NCI-H524 treated with DMSO at 0.1 percent for 48 hours (cell line): Measurements from ENCODE around the gene SESN2.

Source experiments
- DNase-seq: peaks from one replicate; lab custom pipeline; 2025; lab: John Stamatoyannopoulos, UW

The SESN2 gene

DNA sequence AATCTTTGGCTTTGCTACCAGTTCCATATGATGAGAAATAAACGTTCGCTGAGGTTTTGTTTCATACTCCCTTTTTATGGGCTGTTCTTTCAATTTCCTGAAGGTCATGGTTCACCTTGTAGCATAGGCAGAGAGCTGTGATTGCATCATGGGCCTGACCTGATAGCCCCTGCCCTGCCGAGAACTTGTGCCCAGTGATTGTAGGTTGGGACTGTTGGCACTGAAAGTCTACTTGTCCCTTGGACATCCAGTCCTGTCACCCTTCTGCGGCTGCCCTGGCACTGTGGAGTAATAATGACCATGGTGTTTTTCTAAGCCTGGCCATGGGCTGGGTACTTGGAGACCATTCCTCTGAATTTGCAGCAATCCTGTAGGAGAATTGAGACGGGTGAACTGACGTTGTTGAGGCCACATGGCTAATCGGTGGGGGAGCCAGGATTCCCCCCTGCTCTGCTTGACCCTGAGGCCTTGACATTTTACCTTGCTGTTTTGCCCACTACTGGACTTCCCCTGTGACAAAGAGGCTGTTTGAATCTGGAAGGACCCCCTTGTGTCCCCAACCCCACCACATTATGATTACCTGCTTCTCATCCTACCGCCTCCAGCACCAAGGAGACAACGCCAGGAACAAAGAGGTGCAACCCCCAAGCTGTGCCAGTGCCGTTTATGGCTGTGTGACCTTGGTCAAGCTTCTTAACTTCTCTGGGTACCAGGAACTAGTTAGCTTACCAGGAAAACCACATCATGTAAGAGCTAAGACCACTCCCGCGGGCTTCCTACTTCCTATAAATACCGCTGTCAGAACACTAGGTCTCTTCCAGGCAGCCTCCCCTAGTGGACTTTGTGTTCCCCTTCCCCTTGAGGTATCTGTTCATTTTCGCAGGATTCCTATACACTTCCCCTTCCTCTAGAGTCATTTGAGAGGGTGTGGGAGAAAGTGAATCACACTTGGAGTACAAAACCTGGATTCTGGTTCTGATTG, 23.4 kb downstream of the SESN2 start:
- DNase-seq = no peak

DNA sequence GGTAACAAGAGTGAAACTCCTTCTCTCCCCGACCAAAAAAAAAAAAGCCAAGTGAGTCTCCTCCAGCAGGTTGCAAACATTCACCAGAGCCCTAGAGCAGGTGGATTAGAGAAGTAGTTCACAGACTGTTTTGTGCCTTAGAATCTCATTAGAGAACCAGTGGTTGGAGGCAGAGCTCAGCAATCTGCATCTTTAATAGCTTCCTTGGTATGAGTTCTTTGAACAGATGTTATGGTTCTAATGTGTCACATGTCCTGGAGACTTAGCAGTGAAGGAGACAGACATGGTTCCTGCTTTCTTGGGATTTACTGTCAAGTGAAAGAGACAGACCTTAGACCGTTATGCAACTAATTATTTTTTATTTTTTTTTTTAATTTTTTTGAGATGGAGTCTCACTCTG, 26.8 kb downstream of the SESN2 start:
- peak; percentile 73 for DNase-seq

DNA sequence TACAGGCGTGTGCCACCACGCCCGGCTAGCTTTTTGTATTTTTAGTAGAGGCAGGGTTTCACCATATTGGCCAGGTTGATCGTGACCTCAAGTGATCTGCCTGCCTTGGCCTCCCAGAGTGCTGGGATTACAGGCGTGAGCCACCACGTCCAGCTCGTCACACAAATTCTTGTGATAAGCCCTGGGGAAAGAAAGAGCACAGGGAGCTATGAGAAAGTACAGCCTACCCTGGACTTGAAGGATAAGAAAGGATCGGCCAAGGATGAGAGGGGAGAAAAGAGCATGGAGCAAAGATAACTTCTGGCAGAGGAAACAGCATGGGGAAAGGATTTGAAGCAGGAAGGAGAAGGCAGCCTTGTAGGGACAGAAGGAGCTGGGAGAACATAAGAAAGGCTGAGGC, 29.2 kb downstream of the SESN2 start:
- no peak for DNase-seq

DNA sequence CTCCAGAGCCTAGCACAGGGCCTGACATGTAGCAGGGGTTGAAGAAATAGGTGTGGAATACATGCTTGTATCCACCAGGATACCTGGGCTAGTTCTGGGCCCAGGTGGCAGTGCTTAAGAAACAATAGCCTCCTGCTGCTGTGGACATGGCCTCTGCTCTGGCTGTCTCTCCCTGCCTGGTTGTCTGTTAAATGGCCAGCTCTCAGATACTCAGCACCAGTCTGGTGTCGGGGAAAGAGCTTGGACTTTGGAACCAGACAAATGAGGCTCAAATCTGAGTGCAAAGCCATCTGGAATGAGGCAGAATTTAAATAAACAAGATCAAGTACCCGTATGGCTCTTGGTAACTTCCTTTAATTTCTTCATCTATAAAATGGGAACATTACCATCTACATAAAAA, 31.5 kb downstream of the SESN2 start:
- no peak for DNase-seq

DNA sequence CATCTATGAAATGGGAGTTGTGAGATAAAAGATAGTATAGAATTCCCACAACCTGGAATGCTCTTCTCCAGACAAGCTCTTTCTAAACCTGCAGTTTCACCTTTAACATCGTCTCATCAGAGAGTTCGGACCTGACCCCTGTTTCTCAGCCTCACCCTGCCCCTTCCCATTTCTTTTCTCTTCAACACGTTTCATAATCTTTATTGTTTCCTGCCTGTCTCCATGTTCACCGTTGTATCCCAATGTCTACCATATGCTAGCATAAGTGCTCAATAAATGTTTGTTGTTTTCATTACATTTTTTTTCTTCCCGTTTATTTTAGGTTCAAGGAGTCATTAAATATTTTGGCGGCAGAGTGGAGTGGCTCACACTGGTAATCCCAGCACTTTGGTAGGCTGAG, 32.4 kb downstream of the SESN2 start:
- no peak for DNase-seq

DNA sequence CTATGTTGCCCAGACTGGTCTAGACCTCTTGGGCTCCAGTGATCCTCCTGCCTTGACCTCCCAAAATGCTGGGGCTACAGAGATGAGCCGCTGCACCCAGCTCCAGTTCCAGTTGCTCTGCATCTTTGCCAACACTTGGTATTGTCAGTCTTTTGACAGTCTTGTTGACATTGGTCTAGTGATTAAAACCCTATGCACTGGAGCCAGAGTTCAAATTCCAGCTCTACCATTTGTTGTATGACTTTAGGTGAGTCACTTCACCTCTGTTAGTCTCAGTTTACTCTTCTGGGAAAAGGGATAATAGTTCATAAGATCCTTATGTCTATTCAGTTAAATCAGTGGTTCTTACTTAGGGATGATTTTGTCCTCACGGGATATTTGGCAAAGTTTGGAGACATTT, 36.6 kb downstream of the SESN2 start:
- no peak for DNase-seq

DNA sequence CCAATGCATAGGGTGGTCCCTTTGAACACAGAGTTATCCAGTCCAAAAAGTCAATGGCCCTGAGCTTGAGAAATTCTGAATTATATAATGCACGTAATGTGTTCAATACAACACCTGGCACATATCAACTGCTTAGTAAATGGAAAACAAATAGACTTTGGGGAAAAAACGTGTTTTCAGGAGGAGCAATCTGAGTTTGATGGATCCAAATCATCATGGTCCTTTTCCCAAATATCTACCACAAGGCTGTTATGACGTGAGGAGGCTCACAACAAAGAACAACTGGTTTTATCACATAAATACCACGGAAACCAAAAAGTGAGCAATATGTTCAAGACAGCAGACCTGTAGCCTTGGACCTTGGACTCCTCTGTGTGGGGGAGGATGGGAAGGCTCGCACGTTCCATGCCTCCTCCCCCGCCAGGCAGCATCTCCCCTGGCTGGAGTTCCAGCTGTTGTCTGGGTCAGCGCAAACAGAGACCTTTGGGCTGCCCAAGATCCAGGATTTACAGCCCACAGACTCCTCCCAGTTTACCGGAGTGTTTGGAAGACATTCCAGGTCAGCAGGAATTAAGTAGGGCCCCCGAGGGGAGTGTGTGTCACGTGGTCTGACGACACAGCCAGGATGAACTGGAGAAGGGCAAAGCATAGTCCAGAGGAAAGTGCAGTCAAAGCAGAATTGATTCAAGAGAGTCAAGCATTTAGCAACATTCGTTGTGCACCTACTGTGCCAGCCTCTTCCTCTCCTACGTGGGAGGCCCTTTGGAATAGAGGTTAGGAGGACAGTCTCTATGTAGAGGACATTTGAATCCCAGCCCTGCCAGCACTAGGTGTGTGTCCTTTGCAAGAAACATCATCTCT, 37.3 kb downstream of the SESN2 start:
- DNase-seq = no peak

DNA sequence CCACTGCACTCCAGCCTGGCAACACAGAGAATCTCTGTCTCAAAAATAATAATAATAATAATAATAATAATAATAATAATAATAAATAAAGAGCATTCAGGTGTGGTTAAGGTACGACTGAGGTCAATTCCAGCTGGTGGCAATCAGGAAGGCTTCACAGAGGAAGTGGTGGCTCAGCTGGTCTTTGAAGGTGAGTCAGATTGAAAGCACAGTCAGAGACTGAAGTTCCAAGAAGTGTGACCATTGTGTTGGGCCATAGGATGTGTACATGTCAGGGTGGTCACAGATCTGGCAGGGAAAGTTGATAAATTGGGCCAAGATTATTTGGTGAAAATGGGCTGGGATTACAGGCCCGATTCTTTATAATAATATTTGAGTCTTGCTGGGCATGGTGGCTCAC, 38.5 kb downstream of the SESN2 start:
- DNase-seq = no peak

DNA sequence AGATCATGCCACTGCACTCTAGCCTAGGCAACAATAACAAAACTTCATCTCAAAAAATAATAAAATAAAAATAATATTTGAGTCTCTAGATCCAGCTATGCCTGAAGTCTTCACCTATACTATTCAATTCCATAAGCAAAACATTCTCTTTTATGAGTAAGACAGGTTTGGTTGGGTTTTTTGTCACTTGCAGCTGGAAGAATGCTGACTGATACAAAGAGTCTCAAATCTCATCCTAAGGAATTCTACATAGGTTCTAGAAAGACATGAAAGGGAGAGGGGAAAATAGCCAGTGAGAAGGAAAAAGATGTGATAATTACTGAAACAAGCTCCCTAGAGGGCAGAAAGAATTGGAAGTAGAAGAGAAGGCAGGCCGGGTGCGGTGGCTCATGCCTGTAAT, 39.1 kb downstream of the SESN2 start:
- no peak for DNase-seq

DNA sequence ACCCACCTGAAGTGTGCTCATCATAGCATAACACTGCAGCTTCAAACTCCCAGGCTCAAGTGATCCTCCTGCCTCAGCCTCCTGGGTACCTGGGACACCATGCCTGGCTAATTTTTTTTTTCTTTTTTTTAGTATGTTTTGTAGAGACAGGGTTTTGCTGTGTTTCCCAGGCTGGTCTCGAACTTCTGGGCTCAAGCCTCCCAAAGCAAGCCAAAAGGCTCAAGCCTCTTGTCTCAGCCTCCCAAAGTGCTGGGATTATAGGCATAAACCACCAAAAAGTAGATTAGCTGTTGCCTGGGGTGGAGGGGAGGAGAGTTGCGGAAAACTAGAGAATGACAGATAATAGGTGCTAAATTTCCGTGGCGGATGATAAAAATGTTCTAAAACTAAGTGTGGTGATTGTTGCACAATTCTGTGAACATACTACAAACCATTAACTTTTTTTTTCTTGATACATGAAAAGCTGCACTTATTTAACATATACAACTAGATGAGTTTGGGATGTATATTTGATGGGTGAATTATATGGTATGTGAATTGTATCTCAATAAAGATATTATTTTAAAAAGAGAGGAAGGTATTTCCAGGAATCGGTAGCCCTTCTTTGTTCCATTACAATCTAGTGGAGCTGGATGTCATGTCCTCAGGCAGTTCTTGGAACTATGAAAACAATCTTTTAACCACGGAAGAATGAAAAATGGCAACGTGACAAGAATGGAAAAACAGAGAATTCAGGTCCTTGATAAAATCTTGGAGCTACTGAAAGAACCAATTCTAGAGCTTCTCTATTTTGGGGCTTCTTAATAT, 42.3 kb downstream of the SESN2 start:
- DNase-seq = no peak

DNA sequence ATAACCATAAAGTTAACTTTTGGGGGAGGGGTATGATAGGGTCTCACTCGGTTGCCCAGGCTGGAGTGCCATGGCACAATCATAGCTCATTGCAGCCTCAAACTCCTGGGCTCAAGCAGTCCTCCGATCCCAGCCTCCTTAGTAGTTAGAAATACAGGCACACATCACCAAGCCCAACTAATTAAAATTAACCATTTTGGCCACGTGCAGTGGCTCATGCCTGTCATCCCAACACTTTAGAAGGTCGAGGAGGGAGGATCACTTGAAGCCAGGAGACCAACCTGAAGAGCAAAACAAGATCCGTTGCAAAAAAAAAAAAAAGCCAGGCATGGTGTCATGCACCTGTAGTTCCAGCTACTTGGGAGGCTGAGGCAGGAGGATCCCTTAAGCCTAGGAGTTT, 42.9 kb downstream of the SESN2 start:
- no peak for DNase-seq

DNA sequence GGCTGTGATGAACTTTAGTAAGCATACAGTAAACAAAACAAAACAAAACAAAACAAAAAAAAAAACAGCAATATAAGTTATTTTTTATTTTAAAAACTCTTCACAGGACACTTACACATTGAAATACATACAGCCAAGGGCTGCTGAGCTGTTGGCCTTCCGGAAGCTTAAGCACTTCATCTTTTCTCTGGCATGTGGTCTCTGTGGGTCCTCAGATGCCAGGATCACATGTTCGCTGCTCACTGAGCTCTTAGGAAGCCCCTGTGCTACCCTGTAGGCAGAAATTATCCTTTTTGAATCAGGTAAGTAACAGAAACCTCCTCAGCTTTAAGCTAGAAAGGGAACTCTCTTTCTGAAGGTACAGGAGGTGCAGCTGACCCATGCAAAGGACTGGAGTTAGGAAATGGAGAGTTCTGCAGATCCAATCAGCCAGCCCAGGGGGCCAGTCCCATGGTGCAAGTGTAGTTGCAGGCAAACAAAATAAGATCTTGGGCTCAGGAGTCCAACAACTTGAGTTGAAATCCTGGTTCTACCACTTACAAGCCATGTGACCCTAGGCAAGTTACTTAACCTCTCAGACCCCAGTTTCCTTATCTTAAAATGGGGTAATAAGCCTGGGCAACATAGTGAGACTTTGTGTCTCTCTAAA, 47.1 kb downstream of the SESN2 start:
- no peak for DNase-seq

DNA sequence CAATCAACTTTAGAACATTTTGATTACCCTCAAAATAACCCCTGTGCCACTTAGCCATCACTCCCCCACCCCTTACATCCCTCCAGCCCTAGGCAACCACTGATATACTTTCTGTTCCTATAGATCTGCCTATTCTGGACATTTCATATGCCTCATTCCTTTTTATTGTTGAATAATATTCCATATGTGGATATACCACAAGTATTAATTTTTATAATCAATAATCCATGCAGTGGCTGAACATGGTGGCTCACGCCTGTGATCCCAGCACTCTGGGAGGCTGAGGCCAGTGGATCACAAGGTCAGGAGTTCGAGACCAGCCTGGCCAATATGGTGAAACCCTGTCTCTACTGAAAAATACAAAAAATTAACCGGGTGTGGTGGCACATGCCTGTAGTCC, 49.4 kb downstream of the SESN2 start:
- no peak for DNase-seq

DNA sequence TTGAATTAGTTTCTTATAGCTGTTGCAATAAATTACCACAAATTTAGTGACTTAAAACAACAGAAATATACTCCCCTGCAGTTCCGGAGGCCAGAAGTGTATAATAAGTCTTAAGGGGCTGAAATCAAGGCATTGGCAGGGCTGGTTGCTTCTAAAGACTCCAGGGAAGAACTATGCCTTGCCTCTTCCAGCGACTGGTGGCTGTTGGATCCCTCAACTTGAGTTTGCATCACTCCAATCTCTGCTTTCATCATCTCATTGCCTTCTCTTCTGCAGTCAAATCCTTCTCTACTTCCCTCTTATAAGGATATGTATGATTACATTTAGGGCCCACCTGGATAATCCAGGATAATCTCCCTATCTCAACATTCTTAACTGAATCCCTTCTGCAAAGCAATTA, 50.4 kb downstream of the SESN2 start:
- DNase-seq = peak; percentile 46

DNA sequence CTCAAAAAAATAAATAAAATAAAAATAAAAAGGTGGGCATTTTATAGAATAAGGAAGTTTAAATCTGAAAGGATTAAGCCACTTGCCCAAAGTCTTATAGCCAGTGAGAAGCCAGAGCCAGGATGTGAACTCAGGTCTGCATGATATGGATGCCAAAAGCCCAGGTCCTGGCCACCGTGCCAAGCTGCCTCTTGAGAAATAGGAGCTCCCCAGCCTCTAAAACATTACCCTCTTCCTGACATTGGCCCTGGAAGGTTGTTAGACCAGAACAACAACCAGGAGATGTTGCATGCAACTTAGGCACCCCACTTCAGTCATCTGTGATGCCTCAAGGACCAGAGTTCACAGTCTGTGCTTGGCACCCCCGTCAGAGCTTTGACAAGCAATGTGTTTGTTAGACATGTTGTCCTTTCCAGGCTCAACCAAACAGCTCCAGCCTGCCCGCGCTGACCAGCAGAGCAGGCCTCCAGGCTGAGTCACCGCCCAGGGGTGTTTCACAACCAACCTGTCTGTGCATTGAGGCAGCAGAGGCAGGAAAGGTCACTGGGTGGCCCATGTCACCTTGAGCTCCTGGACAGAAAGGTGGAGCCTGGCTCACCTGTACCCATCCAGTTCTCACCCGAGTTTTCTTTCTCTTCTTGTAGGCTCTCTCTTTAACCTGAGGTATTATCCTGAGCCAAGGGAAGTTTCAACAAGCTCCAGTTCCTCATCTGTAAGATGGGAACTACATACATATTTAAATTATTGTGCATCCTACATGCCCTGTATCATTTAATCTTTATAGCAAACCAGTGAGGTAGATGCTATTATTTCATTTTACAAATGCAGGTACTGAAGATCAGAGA, 54.6 kb downstream of the SESN2 start:
- DNase-seq = no peak

DNA sequence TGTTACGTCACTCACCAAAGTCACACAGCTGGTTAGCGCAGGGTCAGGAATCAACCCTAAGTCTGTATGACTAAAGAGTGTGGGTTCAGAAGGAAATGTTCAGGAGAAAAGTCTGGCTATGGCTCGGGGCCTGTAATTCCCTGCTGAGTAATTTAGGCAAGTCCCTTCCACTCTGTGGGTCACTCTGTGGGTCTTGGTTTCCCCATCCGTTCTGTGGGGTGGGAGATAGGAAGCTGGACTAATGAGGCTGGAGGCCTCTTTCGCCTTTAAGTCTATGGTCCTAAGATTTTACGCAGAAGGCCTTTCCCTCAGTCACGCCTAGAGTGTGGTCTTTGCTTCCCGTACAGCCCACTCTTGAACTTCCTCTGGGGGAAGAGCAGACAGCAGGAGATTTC, 55.2 kb downstream of the SESN2 start:
- no peak for DNase-seq

DNA sequence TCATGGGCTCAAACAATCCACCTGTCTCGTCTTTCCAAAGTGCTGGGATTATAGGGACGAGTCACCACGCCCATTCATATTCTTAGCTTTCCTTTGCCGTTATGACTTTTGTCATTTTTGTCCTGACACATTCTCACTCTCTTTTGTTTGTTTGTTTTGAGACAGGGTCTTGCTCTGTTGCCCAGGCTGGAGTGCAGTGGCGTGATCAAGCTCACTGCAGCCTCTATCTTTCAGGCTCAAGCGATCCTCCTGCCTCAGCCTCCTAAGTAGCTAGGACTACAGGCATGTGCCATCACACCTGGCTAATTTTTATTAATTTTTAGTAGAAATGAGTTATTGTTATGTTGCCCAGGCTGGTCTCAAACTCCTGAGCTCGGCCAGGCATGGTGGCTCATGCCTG, 57.7 kb downstream of the SESN2 start:
- DNase-seq = no peak

DNA sequence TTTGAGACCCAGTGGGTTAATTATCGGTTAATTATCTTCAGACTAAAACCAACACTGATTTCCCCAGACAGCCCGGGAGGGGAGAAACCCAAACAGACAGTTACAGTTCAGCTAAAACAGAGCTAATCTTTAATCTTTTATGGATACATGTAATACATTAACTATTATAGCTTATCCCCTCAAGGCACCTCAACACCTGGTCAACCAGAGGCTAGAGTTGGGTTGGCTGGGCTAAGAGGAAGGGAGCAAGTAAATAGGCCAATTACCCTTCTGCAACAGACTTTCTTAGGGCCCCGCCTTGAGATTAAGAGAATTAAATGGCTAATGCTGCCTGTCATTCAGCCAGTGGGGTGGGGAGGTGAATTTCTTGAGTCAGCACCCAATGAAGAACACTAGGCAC, 62.9 kb downstream of the SESN2 start:
- DNase-seq = peak; percentile 8

DNA sequence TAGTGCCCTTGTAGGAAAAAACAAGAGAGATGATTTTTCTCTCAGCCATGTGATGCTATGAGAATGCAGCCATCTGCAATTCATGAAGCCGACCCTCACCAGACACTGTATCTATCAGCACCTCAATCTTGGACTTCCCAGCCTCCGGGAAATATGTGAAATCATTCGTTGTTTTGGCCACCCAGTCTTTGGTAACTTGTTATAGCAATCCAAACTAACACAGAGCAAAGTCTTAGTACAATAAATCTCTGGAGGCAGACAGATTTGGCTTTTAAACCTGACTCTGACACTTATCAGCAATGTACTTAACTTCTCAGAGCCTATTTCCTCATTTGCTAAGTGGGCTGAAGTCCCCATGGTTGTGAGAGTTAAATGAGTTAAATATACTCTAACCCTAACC, 64.4 kb downstream of the SESN2 start:
- no peak for DNase-seq

DNA sequence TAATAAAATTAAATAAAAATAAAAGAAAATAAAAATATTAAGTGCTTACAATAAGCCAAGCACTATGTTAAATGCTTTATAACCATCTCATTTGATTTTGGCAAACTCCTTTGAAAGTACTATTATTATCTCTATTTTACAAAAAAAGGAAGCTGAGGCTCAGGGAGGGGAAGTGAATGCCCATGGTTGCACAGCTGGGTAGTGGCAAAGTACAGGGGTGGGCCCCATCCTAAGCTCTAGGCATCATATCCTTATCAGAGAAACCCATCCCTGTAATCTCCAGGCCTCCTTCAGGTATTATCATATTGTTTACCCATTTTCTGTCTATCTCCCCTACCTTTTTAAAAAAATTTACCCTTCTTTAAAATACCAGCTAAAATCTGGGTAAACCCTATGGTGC, 67.2 kb downstream of the SESN2 start:
- DNase-seq = no peak

DNA sequence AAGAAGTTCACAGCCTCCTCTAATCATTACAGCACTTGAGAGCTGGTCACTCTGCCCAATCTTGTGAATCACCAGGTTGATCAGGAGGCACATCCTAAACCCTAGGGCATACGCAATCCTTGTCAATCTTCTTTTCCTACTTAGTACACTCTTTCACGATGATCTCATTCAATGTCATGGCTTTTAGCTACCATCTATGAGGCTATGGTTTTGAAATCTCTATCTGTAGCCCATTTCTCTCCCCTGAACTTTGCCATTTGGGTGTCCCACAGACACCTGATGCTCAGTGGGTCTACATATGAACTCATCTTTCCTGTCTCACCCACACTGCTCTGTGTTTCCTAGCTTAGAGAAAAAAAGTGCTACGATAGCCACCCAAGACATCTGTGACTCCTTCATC, 67.7 kb downstream of the SESN2 start:
- no peak for DNase-seq
